HG03103 (cell line): ENCODE results near the gene TMEM175.
"Not testable (repeated sequence)": the region's sequence is repeated elsewhere in the genome, so short reads cannot be mapped to it uniquely, and the experiment has no call there.

ENCODE experiments used
- ATAC-seq: cut with Tn5 transposase; IDR thresholded peaks from one replicate; pipeline ENCODE4 v1.9.1; 2021; ENCODE audit warnings: low read depth; ENCODE audit not compliant: unreplicated experiment

Gene TMEM175

DNA sequence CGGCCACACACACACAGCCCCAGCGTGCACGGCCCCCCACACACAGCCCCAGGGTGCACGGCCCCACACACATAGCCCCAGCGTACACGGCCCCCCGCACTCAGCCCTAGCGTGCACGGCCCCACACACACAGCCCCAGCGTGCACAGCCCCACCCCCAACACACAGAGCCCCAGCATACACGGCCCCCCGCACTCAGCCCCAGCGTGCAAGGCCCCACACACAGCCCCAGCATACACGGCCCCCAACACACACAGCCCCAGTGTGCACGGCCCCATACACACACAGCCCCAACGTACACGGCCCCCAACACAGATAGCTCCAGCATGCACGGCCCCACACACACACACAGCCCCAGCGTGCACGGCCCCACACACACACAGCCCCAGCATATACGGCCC, 17.7 kb upstream of the TMEM175 start:
- ATAC-seq: no peak

DNA sequence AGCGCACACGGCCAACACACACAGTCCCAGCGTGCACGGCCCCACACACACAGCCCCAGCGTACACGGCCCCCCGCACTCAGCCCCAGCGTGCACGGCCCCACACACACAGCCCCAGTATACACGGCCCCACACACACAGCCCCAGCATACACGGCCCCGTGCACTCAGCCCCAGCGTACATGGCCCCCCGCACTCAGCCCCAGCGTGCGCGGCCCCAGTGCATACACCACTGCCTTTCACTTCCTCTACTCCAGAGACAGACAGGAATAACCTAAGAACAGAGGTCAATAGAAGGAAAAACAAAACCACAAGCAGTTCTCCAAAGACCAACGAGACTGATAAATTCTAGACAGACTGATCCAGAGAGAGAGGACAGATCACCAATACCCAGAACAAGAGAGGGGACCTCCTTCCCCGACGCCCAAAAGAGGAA, 17.2 kb upstream of the TMEM175 start:
- ATAC-seq: no peak

DNA sequence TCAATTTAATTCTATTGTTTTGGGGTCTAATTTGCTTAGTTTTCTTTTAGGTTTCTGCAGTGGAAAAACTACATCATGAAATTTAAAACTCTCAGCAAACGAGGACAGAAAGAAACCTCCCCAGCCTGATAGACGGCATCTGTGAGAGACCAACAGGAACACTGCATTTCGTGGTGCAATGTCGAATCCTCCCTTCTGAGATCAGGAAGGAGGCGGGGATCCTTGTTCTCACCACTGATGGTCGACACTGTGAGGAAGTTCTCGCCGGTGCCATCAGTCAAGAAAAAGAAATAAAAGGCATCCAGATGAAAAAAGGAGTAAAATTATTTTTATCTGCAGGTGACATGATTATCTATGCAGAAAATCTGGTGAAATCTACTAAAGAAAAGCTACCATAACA, 16.7 kb upstream of the TMEM175 start:
- ATAC-seq: no peak

DNA sequence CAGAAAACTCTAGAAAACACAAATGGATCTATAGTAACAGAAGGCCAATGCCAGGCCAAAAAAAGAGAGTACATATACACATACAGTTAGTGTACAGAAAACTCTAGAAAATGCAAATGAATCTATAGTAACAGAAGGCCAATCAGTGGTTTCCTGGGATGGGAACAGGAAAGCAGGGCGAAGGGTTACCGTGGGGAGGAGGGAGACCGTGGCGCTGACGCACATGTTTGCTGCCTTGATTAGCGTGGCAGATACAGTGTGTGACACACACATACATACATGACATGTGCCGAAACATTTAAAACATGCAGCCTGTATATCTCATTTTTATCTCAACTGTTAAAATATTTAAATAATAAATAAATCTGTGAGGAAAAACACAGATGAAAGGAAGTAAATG, 14.8 kb upstream of the TMEM175 start:
- no peak for ATAC-seq

DNA sequence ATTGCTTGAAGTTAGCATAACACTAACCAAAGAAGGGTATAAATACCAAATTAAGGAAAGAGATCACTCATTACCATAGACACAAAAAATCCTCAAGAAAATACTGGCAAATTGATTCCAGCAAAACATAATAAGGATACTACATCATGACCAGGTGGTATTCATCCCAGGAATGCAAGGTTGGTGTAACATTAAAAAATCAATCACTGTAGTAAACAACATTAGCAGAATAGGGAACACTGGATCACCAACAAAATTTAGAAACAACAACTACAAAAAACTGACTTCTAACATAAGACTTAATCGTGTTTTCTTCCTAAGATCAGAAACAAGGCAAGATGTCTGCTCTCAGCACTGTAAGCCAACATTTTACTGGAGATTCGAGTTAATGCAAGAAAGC, 14.3 kb upstream of the TMEM175 start:
- ATAC-seq: no peak

DNA sequence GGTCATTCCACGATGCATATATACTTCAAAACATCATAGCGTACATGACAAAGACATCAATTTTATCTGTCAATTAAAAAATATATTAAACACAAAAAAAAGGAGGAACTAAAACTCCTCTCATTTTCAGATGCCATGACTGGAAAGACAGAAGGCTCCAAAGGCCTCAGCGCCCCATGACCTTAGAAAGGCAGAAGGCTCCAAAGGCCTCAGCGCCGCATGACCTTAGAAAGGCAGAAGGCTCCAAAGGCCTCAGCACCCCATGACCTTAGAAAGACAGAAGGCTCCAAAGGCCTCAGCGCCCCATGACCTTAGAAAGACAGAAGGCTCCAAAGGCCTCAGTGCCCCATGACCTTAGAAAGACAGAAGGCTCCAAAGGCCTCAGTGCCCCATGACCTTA, 13.7 kb upstream of the TMEM175 start:
- not testable (repeated sequence) for ATAC-seq

DNA sequence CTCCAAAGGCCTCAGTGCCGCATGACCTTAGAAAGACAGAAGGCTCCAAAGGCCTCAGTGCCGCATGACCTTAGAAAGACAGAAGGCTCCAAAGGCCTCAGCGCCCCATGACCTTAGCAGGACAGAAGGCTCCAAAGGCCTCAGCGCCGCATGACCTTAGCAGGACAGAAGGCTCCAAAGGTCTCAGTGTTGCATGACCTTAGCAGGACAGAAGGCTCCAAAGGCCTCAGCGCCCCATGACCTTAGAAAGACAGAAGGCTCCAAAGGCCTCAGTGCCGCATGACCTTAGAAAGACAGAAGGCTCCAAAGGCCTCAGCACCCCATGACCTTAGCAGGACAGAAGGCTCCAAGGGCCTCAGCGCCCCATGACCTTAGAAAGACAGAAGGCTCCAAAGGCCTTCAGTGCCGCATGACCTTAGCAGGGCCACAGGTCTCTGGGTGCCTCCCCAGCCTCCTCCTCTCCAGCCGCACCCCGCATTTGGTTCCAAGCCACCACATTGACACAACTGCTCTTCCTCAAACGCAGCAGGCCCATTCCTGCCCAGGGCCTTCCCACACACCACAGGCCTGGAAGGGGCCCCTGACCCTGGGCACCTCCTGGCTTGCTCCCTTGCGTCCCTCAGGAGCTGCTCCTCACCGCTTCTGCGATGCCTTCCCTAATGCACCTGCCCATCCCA, 13.1 kb upstream of the TMEM175 start:
- not testable (repeated sequence) for ATAC-seq

DNA sequence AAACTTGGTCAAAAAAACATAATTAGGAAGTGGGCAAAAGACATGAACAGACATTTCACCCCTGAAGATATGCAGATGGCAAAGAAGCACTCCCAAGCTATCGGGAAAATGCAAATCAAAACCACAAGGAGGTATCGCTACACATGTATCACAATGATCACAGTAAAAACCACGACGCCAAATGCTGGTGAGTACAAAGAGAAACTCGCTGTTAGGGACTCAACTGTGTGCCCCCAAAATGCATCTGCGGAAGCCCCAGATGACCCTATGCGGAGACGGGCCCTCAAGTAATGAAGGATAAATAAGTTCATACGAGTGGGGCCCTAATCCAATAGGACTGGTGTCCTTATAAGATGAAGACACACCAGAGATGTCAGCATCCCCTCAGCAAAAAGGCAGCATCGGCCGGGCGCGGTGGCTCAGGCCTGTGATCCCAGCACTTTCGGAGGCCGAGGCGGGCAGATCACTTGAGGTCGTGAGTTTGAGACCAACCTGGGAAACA, 10.4 kb upstream of the TMEM175 start:
- ATAC-seq: peak; percentile 41

DNA sequence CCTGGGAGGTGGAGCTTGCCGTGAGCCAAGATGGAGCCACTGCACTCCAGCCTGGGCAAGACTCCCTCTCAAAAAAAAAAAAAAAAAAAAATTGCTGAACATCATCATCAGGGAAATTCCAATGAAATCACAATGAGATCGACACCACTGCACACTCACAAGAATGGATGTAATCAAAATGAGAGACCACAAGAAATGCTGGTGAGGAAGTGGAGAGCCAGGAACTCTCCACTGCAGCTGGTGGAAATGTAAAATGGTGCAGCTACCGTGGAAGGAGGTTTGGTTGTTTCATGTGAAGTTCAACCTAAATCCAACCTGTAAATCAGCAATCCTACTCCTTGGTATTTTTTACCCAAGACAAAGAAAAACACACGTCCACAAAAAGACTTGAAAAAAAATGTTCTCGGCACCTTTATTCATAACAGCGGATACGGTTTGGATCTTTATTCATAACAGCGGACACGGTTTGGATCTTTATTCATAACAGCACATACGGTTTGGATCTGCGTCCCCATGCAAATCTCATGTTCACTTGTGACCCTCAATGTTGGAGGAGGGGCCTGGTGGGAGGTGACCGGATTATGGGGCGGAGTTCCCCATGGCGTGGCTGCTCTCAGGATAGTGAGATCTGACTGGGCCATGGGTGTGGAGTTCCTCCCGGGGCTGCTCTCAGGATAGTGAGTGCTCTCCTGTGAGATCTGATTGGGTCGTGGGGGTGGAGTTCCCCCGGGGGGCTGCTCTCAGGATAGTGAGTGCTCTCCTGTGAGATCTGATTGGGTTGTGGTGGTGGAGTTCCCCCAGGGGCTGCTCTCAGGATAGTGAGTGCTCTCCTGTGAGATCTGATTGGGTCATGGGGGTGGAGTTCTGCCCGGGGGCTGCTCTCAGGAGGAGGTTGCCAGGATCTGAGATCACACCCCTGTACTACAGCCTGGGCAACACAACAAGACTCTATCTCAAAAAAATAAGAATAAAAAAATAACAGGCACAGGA, 7.9 kb upstream of the TMEM175 start:
- no peak for ATAC-seq

DNA sequence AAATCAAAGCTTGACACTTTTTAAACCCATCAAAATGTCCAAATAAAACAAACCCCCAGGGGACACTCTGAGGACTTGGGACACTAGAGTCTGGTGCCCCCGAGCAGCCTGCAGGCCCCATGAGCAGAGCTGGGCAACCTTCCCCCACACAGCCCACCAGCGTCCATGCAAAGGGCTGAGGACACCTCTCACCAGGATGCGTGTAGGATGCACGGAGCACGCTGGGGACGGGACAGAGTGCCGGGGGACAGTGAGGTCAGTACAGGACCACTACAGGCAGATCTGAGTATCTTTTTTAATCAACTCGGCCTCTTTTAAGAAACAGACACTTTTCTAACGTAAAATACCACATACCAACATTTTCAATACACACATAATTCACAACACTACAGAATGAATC, 7.1 kb upstream of the TMEM175 start:
- ATAC-seq: no peak

DNA sequence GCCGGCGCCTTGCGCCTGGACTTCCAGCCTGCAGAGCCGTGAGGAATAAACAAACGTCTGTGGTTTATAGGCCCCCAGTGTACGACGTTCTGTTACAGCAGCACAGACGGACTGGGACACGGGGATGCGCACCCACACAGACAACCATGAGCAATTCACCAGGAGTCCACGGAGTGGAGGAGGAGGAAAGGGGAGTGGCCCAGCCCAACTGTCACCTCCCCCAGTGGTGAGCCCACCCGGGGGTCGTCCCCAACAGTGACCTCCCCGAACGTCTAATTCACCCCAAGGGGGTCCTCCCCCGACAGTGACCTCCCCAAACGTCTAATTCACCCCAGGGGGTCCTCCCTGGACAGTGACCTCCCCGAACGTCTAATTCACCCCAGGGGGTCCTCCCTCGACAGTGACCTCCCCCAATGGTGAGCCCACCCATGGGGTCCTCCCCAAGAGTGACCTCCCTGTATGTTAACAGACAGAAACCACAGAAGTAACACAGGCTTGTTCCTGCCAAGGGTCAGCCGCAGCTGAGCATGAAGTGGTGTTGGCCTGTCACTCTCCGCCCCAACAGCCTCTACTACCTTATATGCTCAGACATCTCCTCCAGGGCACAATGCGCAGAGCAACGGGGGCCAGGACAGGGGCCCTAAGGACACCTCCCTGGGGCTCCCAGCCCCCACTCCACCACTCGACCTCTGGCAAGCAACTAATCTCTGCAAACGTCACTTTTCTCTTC, 6.3 kb upstream of the TMEM175 start:
- no peak for ATAC-seq

DNA sequence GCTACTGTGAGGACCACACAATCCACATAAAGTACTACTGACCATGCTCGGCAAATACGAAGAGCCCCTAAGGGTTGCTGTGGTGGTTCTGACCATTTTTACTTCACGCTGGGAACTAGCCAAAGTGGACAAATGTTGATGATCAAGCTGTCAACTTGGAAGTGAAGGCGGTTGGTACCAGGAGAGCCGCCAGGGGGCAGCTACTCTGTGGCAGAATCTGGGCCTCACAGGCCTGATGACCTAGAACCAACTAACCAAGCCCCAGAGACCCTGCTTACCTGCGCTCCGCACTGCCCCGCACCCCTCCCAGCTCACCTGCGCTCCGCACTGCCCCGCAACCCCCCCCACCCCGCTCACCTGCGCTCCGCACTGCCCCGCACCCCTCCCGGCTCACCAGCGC, 5.7 kb upstream of the TMEM175 start:
- no peak for ATAC-seq

DNA sequence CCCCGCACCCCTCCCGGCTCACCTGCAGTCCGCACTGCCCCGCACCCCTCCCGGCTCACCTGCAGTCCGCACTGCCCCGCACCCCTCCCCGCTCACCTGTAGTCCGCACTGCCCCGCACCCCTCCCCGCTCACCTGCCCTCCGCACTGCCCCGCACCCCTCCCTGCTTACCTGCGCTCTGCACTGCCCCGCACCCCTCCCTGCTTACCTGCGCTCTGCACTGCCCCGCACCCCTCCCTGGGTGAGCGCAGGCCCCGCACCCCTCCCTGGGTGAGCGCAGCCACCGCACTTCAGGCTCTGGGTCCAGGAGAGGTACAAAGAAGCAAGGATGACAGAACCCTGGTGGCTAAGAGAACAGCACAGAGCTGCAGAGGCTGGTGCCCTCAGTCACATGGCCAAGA, 4.7 kb upstream of the TMEM175 start:
- ATAC-seq: not testable (repeated sequence)

DNA sequence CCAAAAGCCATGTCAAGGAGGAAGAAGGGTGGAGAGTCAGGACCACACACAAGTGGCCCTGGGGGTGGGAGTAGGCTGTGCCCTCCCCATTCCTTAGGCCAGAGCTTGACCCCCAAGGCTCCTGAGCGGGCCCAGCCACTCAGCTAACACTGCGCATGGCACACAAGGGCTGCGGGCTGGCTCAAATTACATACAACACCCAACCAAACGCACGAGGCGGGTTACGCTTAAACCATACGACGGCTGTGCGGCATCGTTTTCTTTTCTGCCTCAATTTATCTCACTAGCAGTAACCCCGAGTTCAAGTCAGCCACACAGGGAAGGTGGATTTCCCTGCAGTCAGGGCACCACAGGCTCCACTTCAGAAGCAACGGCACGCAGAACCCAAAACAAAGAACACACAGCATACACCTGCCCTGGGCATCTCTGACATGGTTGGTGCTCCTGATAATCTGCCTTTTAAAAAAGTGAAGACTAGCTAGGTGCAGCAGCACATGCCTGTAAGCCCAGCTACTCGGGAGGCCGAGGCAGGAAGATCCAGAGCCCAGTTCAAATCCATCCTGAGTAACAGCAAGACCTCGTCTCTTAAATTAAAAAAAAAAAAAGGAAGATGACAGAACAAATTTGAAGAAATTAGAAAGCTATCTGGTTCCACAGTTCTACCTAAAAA, 3.0 kb upstream of the TMEM175 start:
- no peak for ATAC-seq

DNA sequence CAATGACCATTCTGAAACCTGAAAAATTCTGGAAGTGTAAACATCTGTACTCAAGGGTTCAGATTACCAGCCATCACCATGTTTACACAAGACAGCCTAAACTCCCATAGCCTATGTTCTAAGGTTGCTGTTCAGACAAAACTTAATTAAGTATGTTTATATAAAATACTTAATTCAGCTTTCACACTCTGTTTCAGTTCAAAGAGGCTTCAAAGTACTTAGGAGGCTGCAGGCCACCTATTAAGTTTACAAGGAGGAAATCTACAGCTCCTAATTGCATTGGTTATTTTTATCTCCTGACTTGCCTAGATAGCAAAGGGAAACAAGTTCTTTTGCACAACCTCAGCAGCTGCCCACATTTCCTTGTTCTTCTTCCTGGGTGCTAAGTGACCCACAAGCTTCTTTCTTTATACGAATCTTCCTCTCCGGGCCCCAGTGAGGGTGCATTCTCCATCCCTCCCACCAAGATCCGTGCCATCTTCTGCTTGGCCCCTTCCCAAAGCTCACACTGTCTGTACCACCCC, 2.2 kb upstream of the TMEM175 start:
- ATAC-seq: no peak

DNA sequence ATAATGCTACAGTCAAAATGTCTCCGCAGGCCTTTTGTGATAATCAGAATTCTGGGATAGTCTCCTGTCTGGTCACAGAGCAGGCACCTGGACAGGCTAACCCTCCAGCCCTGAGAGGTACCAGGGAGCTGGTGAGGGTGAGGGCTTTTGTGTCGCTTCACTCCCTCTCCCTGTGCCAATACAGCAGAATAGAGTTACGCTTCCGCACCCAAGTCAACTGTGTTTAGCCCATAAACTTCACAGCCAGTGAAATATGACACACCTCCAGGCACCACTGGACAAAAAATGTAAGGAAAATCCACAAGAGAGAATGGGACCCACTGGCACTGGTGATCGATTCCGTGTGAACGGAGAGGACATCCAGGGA, 1.4 kb upstream of the TMEM175 start:
- no peak for ATAC-seq

DNA sequence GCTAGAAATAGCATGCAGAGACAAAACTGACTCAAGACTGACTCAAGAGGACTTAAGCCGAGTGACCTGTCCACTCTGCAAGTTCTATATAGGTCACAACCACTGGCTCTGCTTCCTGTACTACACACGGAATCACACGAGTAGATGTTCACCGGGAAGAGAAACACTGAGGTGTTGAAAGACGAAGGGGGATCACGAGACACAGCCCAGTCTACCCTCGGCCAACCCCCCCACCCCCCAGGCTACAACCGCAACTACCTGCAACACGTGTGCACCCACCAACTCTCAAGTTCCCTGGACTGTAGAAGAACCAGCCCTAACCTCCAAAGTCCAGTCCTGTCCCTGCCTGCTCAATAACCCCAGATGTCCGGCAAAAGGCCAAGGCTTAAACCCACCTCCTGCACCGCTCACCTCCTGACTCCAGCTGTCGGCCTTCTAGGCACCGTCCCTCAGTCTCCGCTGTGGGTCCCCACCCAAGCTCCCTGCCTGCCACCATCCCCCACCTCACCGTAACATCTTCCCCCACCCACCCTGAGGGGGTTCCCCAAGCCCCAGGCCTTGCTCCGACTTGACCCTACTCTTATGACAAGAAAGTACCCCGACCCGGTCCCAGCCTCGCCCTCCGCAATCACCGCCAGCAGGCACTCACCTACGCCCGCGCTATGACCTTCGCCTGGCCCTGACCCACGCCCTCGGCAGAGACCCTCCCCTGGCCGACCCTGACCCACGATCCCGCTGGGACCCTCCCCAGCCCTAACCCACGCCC, 883 bp upstream of the TMEM175 start:
- no peak for ATAC-seq

DNA sequence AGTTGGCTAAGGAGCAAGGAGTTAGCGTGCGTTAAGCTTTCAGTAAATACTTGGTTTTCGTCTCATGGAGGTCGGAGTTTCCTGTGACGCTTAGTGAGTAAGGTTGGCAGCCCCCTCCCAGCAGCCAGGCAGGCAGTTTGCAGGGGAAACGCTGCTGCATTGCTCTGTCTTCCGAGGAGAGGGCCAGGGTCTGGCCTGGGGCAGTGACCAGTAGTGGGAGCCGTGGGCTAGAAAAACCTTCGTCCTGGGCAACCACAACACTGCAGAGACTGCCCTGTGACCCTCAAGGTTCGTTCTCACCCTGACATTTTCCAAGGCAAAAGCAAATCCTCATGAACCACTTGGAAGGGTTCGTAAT, 432 bp downstream of the TMEM175 start:
- ATAC-seq: no peak

DNA sequence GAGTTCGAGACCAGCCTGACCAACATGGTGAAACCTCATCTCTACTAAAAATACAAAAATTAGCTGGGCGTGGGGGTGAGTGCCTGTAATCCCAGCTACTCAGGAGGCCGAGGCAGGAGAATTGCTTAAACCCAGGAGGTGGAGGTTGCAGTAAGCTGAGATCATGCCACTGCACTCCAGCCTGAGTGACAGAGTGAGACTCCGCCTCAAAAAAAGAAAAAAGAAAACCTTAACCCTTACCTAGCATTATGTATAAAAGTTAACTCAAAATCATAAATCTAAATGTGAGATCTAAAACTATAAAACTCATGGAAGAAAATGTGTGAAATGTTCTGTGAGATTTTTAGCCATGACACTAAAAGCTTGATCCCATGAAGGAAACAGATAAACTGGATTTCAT, 7.2 kb downstream of the TMEM175 start:
- not testable (repeated sequence) for ATAC-seq
